HepG2 (cell line): Measurements from ENCODE around the gene KHK. TPM values are rescaled to one million over a fixed set of nuclear protein-coding genes. Genes with fewer than 3 reads are reported as not detected.

Experiments used
- FLYWCH1 ChIP-seq: sonication (generic); formaldehyde crosslinking; IDR thresholded peaks from 2 replicates; pipeline ENCODE4 v1.8.1; 2023; ENCODE audit warnings: mild to moderate bottlenecking, missing genetic modification reagents
- KLF11 ChIP-seq: IDR thresholded peaks from 2 replicates; pipeline ENCODE4 v1.6.1; 2016; ENCODE audit warnings: missing compliant biosample characterization
- RBM39 ChIP-seq: fragments of 200-400 bp; formaldehyde crosslinking; IDR thresholded peaks from one replicate; pipeline ENCODE4 v1.6.1; 2018; ENCODE audit warnings: antibody characterized with exemption, mild to moderate bottlenecking, low read depth, low read length; ENCODE audit not compliant: poor library complexity, severe bottlenecking
- SMYD3 ChIP-seq: sonication (generic); formaldehyde crosslinking; IDR thresholded peaks from 2 replicates; pipeline ENCODE4 v1.8.1; 2023; ENCODE audit warnings: mild to moderate bottlenecking, missing genetic modification reagents
- SOX5 ChIP-seq: IDR thresholded peaks from 2 replicates; pipeline ENCODE4 v1.6.1; 2016; ENCODE audit warnings: borderline replicate concordance
- TEAD2 ChIP-seq: sonication (generic); formaldehyde crosslinking; IDR thresholded peaks from 2 replicates; pipeline ENCODE4 v1.9.0; 2021; ENCODE audit warnings: missing genetic modification reagents
- TMF1 ChIP-seq: sonication (generic); formaldehyde crosslinking; IDR thresholded peaks from 2 replicates; pipeline ENCODE4 v1.8.1; 2022; ENCODE audit warnings: low read depth, missing genetic modification reagents
- XRCC5 ChIP-seq: fragments of 200-400 bp; formaldehyde crosslinking; optimal IDR thresholded peaks from 2 replicates; pipeline ENCODE3; 2017; ENCODE audit warnings: mild to moderate bottlenecking, low read length
- ZBTB38 ChIP-seq: sonication (generic); formaldehyde crosslinking; IDR thresholded peaks from 2 replicates; pipeline ENCODE4 v1.5.1; 2020; ENCODE audit warnings: mild to moderate bottlenecking, missing genetic modification reagents
- ZNF136 ChIP-seq: sonication (generic); formaldehyde crosslinking; IDR thresholded peaks from 2 replicates; pipeline ENCODE4 v1.8.1; 2022; ENCODE audit warnings: low read depth, mild to moderate bottlenecking, moderate library complexity, missing genetic modification reagents
- ZNF776 ChIP-seq: sonication (generic); formaldehyde crosslinking; IDR thresholded peaks from 2 replicates; pipeline ENCODE4 v1.4.0; 2020; ENCODE audit warnings: mild to moderate bottlenecking, missing genetic modification reagents
- polyA plus RNA-seq, 8 experiments: library from polyadenylated mRNA; depleted of rRNA in 3 of 8; stranded (reverse) in 7 of 8; unstranded in 1 of 8; fragments of >200 nt; fragmentation: Illumina TruSeq in 4 of 8; extraction: Trizol in 4 of 8; gene quantifications; 2 replicates each; pipeline versions ENCODE4 v1.2.1 to v1.2.3, GENCODE V29; 2011 to 2016; ENCODE audit warnings: low read depth in 4 of 8, missing spikeins in 1 of 8, mixed read lengths in 1 of 8; ENCODE audit not compliant: insufficient read depth in 1 of 8
- total RNA-seq, 5 experiments: library from RNA; depleted of rRNA; stranded (reverse); fragments of >200 nt; fragmentation: Illumina TruSeq; extraction: Trizol; gene quantifications; 2 replicates each; pipeline ENCODE4 v1.2.3, GENCODE V29; 2016; ENCODE audit warnings: low read depth in 1 of 5
- TF ChIP-seq, protein P1 (sequence below): sonication (generic); formaldehyde crosslinking; IDR thresholded peaks from 2 replicates; pipeline ENCODE4 v1.8.1; 2023; ENCODE audit warnings: mild to moderate bottlenecking, missing genetic modification reagents
- TF ChIP-seq, protein P2 (sequence below): sonication (generic); formaldehyde crosslinking; IDR thresholded peaks from 2 replicates; pipeline ENCODE4 v1.4.0; 2020; ENCODE audit warnings: mild to moderate bottlenecking, missing genetic modification reagents, borderline replicate concordance
- TF ChIP-seq, protein P3 (sequence below): sonication (generic); formaldehyde crosslinking; IDR thresholded peaks from 2 replicates; pipeline ENCODE4 v1.4.0; 2020; ENCODE audit warnings: mild to moderate bottlenecking, missing genetic modification reagents
- TF ChIP-seq, protein P4 (sequence below): sonication (generic); formaldehyde crosslinking; IDR thresholded peaks from 2 replicates; pipeline ENCODE4 v1.5.1; 2020; ENCODE audit warnings: mild to moderate bottlenecking, missing genetic modification reagents, moderate library complexity

KHK gene
- total and polyA plus RNA-seq, 2 of the 13 experiments (the other 11 are each of a cell fraction or from before 2014, with no cell fraction given) = 40.9 to 99.2 TPM

DNA sequence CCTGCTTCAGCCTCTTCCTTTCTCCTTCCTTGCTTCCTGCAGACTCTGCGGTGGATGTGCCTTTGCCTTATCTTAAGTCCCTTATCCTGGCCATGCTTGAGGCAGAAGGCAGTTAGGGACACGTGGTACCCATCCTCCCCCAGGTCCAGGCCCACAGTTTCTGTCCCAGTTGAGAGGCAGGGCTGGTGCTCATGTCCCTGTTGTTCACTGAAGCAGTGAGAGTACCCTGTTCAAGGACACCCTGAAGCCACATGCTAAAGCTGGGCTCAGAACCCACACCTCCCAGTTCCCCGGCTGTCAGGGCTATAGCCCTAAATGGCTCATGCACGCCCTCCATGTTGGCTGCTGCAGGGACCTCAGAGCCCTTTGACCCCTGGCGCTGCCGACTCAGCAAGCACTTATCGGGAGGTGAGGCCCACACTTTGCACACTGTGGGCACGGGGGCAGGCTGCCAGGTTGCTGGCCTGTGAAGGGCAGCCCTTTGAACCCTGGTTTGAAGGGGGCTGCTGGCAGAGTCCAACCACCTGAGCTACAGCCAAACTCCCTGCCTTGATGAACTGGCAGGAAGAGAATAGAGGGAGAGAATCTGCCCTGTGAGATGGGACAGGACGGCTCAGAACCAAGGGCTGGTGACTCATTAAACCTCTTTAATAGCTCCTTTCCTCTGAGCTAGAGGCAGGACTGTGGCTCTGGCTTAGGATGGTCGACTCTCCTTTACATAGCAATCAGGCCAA lies 6.3 kb downstream of the KHK start (continued):
- TF ChIP-seq, protein P1, sequence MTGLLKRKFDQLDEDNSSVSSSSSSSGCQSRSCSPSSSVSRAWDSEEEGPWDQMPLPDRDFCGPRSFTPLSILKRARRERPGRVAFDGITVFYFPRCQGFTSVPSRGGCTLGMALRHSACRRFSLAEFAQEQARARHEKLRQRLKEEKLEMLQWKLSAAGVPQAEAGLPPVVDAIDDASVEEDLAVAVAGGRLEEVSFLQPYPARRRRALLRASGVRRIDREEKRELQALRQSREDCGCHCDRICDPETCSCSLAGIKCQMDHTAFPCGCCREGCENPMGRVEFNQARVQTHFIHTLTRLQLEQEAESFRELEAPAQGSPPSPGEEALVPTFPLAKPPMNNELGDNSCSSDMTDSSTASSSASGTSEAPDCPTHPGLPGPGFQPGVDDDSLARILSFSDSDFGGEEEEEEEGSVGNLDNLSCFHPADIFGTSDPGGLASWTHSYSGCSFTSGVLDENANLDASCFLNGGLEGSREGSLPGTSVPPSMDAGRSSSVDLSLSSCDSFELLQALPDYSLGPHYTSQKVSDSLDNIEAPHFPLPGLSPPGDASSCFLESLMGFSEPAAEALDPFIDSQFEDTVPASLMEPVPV (CRISPR knock-in tag) = no peak; the same call in 1 of the 2 replicates
- TF ChIP-seq TEAD2 (CRISPR knock-in tag) (no peak), TMF1 (CRISPR knock-in tag) (no peak), FLYWCH1 (CRISPR knock-in tag) (no peak), SMYD3 (CRISPR knock-in tag) (no peak; the same call in 1 of the 2 replicates), SOX5 (peak; percentile 66), KLF11 (CRISPR knock-in tag) (peak; percentile 61; the same call in 1 of the 2 replicates), RBM39 (peak; percentile 30), XRCC5 (peak; percentile 85), ZNF776 (CRISPR knock-in tag) (no peak), ZNF136 (peak; percentile 53; the same call in 1 of the 2 replicates), ZBTB38 (CRISPR knock-in tag) (peak; percentile 66)
- TF ChIP-seq, protein P2, sequence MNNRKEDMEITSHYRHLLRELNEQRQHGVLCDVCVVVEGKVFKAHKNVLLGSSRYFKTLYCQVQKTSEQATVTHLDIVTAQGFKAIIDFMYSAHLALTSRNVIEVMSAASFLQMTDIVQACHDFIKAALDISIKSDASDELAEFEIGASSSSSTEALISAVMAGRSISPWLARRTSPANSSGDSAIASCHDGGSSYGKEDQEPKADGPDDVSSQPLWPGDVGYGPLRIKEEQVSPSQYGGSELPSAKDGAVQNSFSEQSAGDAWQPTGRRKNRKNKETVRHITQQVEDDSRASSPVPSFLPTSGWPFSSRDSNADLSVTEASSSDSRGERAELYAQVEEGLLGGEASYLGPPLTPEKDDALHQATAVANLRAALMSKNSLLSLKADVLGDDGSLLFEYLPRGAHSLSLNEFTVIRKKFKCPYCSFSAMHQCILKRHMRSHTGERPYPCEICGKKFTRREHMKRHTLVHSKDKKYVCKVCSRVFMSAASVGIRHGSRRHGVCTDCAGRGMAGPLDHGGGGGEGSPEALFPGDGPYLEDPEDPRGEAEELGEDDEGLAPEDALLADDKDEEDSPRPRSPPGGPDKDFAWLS = no peak
- TF ChIP-seq, protein P3, sequence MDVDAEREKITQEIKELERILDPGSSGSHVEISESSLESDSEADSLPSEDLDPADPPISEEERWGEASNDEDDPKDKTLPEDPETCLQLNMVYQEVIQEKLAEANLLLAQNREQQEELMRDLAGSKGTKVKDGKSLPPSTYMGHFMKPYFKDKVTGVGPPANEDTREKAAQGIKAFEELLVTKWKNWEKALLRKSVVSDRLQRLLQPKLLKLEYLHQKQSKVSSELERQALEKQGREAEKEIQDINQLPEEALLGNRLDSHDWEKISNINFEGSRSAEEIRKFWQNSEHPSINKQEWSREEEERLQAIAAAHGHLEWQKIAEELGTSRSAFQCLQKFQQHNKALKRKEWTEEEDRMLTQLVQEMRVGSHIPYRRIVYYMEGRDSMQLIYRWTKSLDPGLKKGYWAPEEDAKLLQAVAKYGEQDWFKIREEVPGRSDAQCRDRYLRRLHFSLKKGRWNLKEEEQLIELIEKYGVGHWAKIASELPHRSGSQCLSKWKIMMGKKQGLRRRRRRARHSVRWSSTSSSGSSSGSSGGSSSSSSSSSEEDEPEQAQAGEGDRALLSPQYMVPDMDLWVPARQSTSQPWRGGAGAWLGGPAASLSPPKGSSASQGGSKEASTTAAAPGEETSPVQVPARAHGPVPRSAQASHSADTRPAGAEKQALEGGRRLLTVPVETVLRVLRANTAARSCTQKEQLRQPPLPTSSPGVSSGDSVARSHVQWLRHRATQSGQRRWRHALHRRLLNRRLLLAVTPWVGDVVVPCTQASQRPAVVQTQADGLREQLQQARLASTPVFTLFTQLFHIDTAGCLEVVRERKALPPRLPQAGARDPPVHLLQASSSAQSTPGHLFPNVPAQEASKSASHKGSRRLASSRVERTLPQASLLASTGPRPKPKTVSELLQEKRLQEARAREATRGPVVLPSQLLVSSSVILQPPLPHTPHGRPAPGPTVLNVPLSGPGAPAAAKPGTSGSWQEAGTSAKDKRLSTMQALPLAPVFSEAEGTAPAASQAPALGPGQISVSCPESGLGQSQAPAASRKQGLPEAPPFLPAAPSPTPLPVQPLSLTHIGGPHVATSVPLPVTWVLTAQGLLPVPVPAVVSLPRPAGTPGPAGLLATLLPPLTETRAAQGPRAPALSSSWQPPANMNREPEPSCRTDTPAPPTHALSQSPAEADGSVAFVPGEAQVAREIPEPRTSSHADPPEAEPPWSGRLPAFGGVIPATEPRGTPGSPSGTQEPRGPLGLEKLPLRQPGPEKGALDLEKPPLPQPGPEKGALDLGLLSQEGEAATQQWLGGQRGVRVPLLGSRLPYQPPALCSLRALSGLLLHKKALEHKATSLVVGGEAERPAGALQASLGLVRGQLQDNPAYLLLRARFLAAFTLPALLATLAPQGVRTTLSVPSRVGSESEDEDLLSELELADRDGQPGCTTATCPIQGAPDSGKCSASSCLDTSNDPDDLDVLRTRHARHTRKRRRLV (CRISPR knock-in tag) = no peak
- TF ChIP-seq, protein P4, sequence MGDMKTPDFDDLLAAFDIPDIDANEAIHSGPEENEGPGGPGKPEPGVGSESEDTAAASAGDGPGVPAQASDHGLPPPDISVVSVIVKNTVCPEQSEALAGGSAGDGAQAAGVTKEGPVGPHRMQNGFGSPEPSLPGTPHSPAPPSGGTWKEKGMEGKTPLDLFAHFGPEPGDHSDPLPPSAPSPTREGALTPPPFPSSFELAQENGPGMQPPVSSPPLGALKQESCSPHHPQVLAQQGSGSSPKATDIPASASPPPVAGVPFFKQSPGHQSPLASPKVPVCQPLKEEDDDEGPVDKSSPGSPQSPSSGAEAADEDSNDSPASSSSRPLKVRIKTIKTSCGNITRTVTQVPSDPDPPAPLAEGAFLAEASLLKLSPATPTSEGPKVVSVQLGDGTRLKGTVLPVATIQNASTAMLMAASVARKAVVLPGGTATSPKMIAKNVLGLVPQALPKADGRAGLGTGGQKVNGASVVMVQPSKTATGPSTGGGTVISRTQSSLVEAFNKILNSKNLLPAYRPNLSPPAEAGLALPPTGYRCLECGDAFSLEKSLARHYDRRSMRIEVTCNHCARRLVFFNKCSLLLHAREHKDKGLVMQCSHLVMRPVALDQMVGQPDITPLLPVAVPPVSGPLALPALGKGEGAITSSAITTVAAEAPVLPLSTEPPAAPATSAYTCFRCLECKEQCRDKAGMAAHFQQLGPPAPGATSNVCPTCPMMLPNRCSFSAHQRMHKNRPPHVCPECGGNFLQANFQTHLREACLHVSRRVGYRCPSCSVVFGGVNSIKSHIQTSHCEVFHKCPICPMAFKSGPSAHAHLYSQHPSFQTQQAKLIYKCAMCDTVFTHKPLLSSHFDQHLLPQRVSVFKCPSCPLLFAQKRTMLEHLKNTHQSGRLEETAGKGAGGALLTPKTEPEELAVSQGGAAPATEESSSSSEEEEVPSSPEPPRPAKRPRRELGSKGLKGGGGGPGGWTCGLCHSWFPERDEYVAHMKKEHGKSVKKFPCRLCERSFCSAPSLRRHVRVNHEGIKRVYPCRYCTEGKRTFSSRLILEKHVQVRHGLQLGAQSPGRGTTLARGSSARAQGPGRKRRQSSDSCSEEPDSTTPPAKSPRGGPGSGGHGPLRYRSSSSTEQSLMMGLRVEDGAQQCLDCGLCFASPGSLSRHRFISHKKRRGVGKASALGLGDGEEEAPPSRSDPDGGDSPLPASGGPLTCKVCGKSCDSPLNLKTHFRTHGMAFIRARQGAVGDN (CRISPR knock-in tag) = peak; percentile 99
